ENCODE measurements around the gene ATP2C1.

Gene ATP2C1

DNA sequence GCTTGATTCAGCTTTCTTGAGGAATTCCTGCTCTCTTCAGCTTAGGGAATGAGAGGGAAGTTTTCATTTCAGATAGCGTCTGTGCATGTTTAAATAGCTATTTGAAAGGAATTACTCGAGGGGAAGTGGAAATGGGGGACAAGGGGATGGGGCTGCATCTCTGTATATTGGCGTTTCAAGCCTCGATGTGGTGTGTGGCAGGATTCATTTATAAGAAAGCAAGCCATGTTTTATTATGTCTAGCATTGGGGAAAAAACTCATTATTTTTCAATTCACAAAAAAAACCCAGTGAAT is 1.0 kb downstream of the ATP2C1 start:
- no peak for DNase-seq

GRCh38 chr3:130895690-130896488 is 2.0 kb downstream of the ATP2C1 start:
- no peak for DNase-seq

DNA sequence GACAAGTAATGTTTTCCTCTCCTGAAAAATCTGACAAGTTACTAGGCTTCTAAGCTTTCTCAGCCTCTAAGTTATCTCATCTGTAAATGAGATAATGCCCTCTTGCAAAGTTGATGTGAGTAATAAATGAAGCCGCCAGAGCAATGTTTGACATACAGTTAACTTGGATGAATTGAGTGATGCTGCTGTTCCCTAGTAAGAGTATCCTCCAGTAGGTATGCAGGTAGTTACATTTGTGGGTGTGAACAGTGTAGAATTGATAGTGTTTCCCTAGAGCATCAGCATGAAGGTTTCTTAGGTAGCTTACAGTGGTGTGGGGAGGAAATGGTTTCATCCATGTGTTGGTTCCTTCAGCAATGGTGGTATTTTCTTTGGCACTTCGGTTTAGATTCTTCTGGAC is 3.4 kb downstream of the ATP2C1 start:
- no peak for DNase-seq

DNA sequence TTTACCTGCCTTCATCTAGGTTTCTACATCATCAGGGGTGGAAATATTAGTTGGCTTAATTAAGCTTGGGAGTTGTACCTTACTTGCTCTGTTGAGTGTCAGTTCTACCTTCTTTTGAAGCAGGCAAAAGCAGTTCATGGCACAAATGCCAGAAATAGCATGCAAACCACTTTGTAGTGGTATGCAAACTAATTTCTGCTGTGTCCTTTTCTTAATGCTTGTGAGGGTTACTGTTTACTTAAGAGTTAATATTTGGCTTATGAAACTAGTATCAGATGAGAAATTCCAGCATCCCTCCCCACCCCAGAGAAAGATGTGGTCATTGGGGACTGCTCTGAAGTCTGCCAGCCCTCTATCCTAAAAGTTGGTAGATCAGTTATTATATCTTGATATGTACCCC is 7.1 kb downstream of the ATP2C1 start:
- peak; percentile 46 for DNase-seq

DNA sequence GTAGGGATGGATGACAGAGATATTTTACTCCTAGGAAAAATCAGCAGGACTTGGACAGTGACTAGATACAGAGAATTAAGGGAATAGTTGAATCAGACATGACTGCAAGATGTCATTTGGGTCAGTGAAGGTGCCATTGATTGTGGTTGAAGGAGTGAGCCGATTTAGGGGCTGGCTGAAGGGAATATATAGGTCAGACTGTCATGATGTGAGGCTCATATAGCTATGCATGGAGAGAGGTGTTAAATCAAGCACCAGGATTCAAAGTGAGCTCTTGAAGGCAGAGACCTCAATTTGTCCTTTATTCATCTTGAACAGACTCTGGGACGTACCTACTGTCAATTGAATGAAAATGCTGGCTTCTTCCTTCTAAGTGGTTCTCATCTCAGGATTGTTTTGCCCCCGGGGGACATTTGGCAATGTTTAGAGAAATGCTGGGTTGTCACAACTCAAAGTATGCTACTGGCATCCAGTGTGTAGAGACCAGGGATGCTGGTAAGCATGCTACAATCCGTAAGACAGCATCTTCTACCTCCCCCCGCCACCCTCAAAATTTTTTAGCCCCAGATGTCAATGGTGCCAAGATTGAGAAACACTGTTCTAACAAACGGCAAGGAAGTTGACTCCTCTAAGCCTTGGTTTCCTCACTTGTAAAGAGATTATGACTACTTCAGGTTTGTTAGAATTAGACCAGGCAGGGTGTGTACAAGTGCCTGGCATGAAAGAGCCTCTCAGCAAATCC is 7.8 kb downstream of the ATP2C1 start:
- DNase-seq = peak; percentile 20

DNA sequence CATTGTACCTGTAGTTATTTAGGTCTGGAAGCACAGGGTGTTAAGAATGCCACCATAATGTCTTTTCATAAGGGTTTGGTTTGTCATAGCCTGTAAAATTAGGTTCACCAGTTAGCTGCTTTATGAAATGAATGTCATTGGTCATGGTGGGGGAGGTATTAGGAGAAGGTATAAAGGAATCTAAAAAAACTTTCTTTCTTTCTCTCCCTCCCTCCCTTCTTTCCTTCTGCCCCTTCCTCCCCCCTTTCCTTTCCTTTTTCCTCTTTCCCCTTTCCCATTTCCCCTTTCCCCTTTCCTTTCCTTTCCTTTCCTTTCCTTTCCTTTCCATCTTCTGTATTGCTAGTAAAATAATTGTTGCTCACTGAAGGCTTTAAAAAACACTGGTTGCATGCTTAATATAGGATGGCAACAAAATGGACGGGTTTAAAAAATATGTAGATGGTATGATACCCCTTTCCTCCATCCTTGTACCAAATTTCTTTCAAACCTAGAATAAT is 9.6 kb downstream of the ATP2C1 start:
- no peak for DNase-seq

DNA sequence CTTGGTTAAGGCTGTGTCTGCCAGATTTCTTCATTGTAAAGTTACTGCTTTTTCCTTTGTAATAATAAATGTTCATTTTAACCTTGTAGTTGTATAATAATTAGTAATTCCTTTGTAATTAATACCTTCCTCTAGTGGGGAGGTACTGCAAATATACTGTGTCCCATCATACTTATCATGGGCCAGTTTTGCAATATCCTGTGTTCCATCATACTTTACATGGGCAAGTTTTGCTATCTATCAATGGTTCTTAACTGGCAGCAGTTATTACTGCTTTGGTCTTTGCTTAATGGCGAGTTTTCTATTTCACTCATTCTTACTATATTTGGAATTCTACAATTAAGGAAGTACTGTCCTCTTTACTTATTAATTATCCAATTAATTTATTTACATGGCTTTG is 10.6 kb downstream of the ATP2C1 start:
- DNase-seq = no peak

- DNase-seq = no peak
These were observed 11.7 kb downstream of the ATP2C1 start for GRCh38 chr3:130905551-130905950.

GRCh38 chr3:130906374-130906995 is 12.6 kb downstream of the ATP2C1 start:
- DNase-seq = peak; percentile 78

GRCh38 chr3:130907500-130907899 is 13.6 kb downstream of the ATP2C1 start:
- no peak for DNase-seq

- DNase-seq = no peak
These were observed 14.1 kb downstream of the ATP2C1 start for GRCh38 chr3:130907966-130908365.

GRCh38 chr3:130915567-130916292 is 21.8 kb downstream of the ATP2C1 start:
- peak; percentile 56 for DNase-seq

DNA sequence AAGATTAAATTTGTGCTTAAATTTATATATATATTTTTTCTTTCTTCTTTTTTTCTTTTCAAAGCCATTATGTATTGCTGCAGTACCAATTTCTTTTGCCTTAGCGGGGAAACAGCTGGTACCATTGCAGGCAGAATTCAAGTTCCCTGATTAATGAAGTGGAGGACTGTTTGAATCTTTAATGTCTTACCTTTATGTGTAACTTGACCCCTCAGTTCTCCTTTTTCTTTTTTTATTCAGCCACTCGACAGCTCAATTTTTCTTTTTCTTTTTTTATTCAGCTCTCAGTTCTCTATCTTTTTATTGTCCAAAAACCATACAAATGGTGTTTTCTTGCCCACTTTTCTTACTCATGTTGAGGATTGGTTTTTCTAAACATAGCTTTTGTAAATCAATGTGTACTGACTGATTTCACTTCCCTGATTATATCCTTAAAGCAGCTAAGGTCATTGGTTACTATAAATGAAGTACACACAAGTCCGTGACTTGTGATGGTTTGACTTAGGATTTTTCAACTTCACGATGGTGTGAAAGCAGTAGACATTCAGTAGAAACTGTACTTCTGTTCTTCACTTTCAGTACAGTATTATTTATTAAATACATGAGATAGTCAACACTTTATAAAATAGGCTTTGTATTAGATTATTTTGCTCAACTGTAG is 22.8 kb downstream of the ATP2C1 start:
- no peak for DNase-seq

- DNase-seq = no peak
These were observed 24.4 kb downstream of the ATP2C1 start for GRCh38 chr3:130918328-130918727.

- peak; percentile 87 for DNase-seq
These were observed 31.7 kb downstream of the ATP2C1 start for GRCh38 chr3:130925628-130926027.

GRCh38 chr3:130926504-130926903 is 32.6 kb downstream of the ATP2C1 start:
- DNase-seq = no peak

DNA sequence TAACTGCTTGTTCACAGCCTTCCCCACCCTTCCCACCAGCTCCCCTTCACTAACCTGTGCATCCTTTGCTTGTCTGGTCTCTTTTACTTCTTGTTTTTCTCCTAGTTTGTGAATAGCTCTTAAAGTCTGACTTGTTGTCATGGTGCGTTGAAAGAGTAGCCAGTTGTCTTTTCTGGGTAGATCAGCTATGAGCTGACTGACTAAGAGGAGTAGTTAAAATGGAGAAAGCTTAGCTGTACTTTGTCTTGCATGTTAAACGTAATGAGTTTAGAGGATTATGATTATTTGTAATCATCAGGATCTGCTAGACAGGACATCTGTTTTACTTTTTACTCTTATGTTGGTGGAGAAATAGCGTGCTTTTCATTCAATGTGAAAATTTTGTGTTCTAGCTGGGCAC is 35.9 kb downstream of the ATP2C1 start:
- no peak for DNase-seq

GRCh38 chr3:130932979-130933378 is 39.1 kb downstream of the ATP2C1 start:
- no peak for DNase-seq

DNA sequence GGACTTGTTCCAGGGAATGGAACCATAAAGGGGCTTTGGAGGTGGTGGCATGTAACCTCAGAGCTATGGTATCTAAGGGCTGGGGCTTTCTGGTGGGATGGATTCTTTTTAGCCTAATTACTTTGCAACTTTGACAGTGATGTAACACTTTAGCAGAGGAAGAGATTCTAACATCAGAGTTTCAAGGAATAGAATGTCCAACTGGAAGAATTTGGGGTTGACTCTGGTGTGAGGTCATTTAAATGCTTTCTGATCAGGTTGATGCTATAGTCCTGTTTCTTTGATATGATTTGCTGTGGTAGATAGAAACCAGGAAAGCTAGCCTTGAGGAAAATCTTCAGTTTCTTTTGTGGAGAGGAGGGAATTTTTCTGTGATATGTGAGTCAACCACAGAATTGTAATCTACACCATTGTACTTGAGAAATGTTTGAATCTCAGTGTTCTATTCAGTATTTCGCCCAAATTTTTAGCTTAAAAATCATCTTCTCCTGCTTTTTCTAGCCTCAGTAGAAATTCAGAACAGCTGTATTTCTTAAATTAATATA is 40.0 kb downstream of the ATP2C1 start:
- DNase-seq = peak; percentile 26

DNA sequence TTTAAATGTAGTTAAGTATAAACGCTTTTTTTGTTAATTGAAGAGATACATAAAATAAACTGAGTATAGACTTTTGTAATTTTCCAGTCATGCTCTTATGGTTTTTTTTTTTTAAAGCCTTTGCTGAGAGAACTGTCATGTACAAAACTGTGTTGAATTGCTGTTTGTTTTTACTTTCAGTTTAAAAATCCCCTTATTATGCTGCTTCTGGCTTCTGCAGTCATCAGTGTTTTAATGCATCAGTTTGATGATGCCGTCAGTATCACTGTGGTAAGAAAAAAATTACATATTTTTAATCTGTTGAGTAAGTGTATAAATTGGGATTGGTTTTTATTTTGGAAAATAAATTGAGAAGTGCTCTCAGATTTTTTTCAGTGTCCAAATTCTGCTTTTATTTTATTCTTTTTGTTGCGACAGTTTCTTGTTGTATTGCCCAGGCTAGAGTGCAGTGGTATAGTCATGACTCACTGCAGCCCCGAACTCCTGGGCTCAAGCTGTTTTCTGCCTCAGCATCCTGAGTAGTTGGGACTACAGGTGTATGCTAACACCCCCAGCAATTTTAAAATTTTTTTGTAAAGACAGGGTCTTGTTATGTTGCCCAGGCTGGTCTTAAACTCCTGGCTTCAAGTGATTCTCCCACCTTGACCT is 40.7 kb downstream of the ATP2C1 start:
- no peak for DNase-seq

GRCh38 chr3:130935761-130936492 is 42.0 kb downstream of the ATP2C1 start:
- peak; percentile 74 for DNase-seq
